IMR-90 (cell line): ENCODE data around the gene ADCYAP1. TPM values are rescaled to one million over a fixed set of nuclear protein-coding genes. Genes with fewer than 3 reads are reported as not detected.

Experiments used
- ATAC-seq: fragments of 200-7000 bp; cut with Tn5 transposase; 2 replicates; pipeline ENCODE4 v1.9.1; 2020; ENCODE audit warnings: low read depth, mild to moderate bottlenecking, moderate library complexity
- BruUV-seq: library from RNA; stranded (reverse); fragments of 400-500 nt; replicated peaks from 2 replicates; lab custom pipeline; 2021; lab: Mats Ljungman, UMichigan
- CTCF ChIA-PET: fragments of 300-600 bp; formaldehyde crosslinking; extraction: SDS; loops from one replicate; lab custom pipeline; 2021; ENCODE audit warnings: antibody characterized with exemption; lab: Yijun Ruan, JAX
- POLR2A ChIA-PET: fragments of 300-600 bp; sonication (Branson Sonifier 250); formaldehyde crosslinking; loops from one replicate; lab custom pipeline; 2022; ENCODE audit warnings: antibody characterized with exemption; ENCODE audit not compliant: unreplicated experiment; lab: Charles Lee
- DNase-seq: peaks from one replicate; pipeline ENCODE4 v3.0.0; 2013
- H2AFZ ChIP-seq: replicated peaks from 2 replicates; pipeline ENCODE3; 2013; ENCODE audit warnings: low read length, mild to moderate bottlenecking; ENCODE audit not compliant: poor library complexity
- H2AK5ac ChIP-seq: 2 replicates; pipeline ENCODE4 v1.6.1; 2013; ENCODE audit warnings: low read depth, low read length, inconsistent platforms
- H2AK9ac ChIP-seq: replicated peaks from 2 replicates; pipeline ENCODE3; 2013; ENCODE audit warnings: mild to moderate bottlenecking, low read depth, low read length, moderate library complexity; ENCODE audit not compliant: poor library complexity
- H2BK120ac ChIP-seq: 2 replicates; pipeline ENCODE4 v1.6.1; 2013; ENCODE audit warnings: low read depth, low read length, inconsistent platforms
- H2BK15ac ChIP-seq: 3 replicates; pipeline ENCODE4 v1.6.1; 2013; ENCODE audit warnings: low read depth, low read length, inconsistent platforms
- H2BK20ac ChIP-seq: 2 replicates; pipeline ENCODE4 v1.6.1; 2013; ENCODE audit warnings: low read depth, mild to moderate bottlenecking, inconsistent platforms, low read length, moderate library complexity
- H2BK5ac ChIP-seq: 2 replicates; pipeline ENCODE4 v1.6.1; 2013; ENCODE audit warnings: mild to moderate bottlenecking, low read depth, low read length, inconsistent platforms; ENCODE audit not compliant: poor library complexity, severe bottlenecking
- H3K14ac ChIP-seq: replicated peaks from 2 replicates; pipeline ENCODE4 v1.6.1; 2013; ENCODE audit warnings: low read depth, low read length, inconsistent platforms
- H3K18ac ChIP-seq: 2 replicates; pipeline ENCODE4 v1.6.1; 2013; ENCODE audit warnings: low read depth, low read length, control low read depth
- H3K23ac ChIP-seq: 2 replicates; pipeline ENCODE4 v1.6.1; 2013; ENCODE audit warnings: low read depth, low read length, inconsistent platforms
- H3K27ac ChIP-seq: 2 replicates; pipeline ENCODE4 v1.5.1; 2013; ENCODE audit warnings: mild to moderate bottlenecking, control low read depth, low read length; ENCODE audit not compliant: insufficient read depth
- H3K27me3 ChIP-seq: 2 replicates; pipeline ENCODE4 v1.6.1; 2013; ENCODE audit warnings: low read length; ENCODE audit not compliant: control insufficient read depth, insufficient read depth
- H3K36me3 ChIP-seq: 2 replicates; pipeline ENCODE4 v1.6.1; 2013; ENCODE audit warnings: low read length, mixed read lengths; ENCODE audit not compliant: control insufficient read depth, insufficient read depth
- H3K4ac ChIP-seq: 2 replicates; pipeline ENCODE4 v1.6.1; 2013; ENCODE audit warnings: low read depth, low read length, inconsistent platforms
- H3K4me1 ChIP-seq: 2 replicates; pipeline ENCODE4 v1.6.1; 2013; ENCODE audit warnings: low read length, mixed read lengths; ENCODE audit not compliant: control insufficient read depth, insufficient read depth
- H3K4me2 ChIP-seq: 2 replicates; pipeline ENCODE4 v1.6.1; 2013; ENCODE audit warnings: low read depth, mild to moderate bottlenecking, control low read depth, low read length, moderate library complexity
- H3K4me3 ChIP-seq: 2 replicates; pipeline ENCODE4 v1.5.1; 2013; ENCODE audit warnings: low read depth, mild to moderate bottlenecking, control low read depth, low read length, moderate library complexity; ENCODE audit not compliant: insufficient read depth
- H3K56ac ChIP-seq: 2 replicates; pipeline ENCODE4 v1.6.1; 2013; ENCODE audit warnings: low read length, inconsistent platforms; ENCODE audit not compliant: insufficient read depth; ENCODE audit errors: extremely low read depth
- H3K79me1 ChIP-seq, 2 experiments: 2 replicates each; pipeline ENCODE4 v1.6.1; 2013; ENCODE audit warnings: low read length in 2 of 2, inconsistent platforms in 1 of 2, low read depth in 1 of 2
- H3K9ac ChIP-seq: 2 replicates; pipeline ENCODE4 v1.6.1; 2013; ENCODE audit warnings: low read depth, low read length, control low read depth
- H3K9me1 ChIP-seq: 2 replicates; pipeline ENCODE4 v1.6.1; 2013; ENCODE audit warnings: low read length, inconsistent platforms; ENCODE audit not compliant: insufficient read depth
- H3K9me3 ChIP-seq: 2 replicates; pipeline ENCODE4 v1.6.1; 2013; ENCODE audit warnings: low read length; ENCODE audit not compliant: control insufficient read depth, insufficient read depth
- H4K20me1 ChIP-seq: 2 replicates; pipeline ENCODE4 v1.6.1; 2013; ENCODE audit warnings: low read length, inconsistent platforms; ENCODE audit not compliant: insufficient read depth
- H4K5ac ChIP-seq: 2 replicates; pipeline ENCODE4 v1.6.1; 2013; ENCODE audit warnings: mild to moderate bottlenecking, low read depth, low read length, control low read depth
- H4K8ac ChIP-seq, 2 experiments: 2 replicates each; pipeline ENCODE4 v1.6.1; 2013; ENCODE audit warnings: low read depth in 2 of 2, low read length in 2 of 2, control low read depth in 1 of 2, inconsistent platforms in 1 of 2
- H4K91ac ChIP-seq: 2 replicates; pipeline ENCODE4 v1.6.1; 2013; ENCODE audit warnings: low read depth, low read length, inconsistent platforms; ENCODE audit not compliant: insufficient read depth
- MAZ ChIP-seq: IDR thresholded peaks from 2 replicates; pipeline ENCODE4 v1.6.1; 2012; ENCODE audit warnings: low read depth, mild to moderate bottlenecking, low read length, improper control_type of control experiment, moderate library complexity, borderline replicate concordance
- RAD21 ChIP-seq: IDR thresholded peaks from 2 replicates; pipeline ENCODE4 v1.6.1; 2012; ENCODE audit warnings: low read length, improper control_type of control experiment
- RCOR1 ChIP-seq: IDR thresholded peaks from 2 replicates; pipeline ENCODE4 v1.6.1; 2012; ENCODE audit warnings: mild to moderate bottlenecking, low read length, improper control_type of control experiment; ENCODE audit not compliant: insufficient replicate concordance
- SMC3 ChIP-seq: fragments of 150-350 bp; IDR thresholded peaks from 2 replicates; pipeline ENCODE4 v1.6.1; 2016; ENCODE audit warnings: low read depth, mild to moderate bottlenecking, antibody characterized with exemption, low read length, moderate library complexity
- WGBS, 2 experiments: methylation state at CpG; one replicate each; pipeline versions ENCODE4 v1.1.5 to v1.1.7; 2013; ENCODE audit warnings: missing lambda C conversion rate in 2 of 2; ENCODE audit not compliant: insufficient read length in 1 of 2; ENCODE audit errors: extremely low coverage in 2 of 2; 5-methylcytosine and 5-hydroxymethylcytosine counted together
- dilution Hi-C: fragments of 300-500 bp; cut with HindIII; formaldehyde crosslinking; loops from one replicate; pipeline ENCODE4 v1.14.3; 2018; ENCODE audit warnings: low sequenced_read_pairs; ENCODE audit not compliant: unreplicated experiment
- in situ Hi-C: fragments of 300-500 bp; cut with MboI; formaldehyde crosslinking; loops from 3 replicates; pipeline ENCODE4 v1.14.3; 2019; ENCODE audit warnings: low sequenced_read_pairs, inconsistent platforms, mixed read lengths
- intact Hi-C: fragments of 100-400 bp; cut with micrococcal nuclease; formaldehyde crosslinking; loops from 2 replicates; pipeline ENCODE4 v1.10.0; 2022
- polyA plus RNA-seq, 3 experiments: library from polyadenylated mRNA; depleted of rRNA; stranded (reverse); fragments of >200 nt; gene quantifications; 2 replicates each; pipeline ENCODE4 v1.2.3, GENCODE V29; 2012; ENCODE audit warnings: low replicate concordance in 1 of 3
- total RNA-seq: library from RNA; depleted of rRNA; stranded (reverse); fragments of >200 nt; gene quantifications from 2 replicates; pipeline ENCODE4 v1.2.3, GENCODE V29; 2012
- TF ChIP-seq, protein P1 (sequence below): conservative IDR thresholded peaks from 2 replicates; pipeline ENCODE4 v1.5.1; 2012; ENCODE audit warnings: mild to moderate bottlenecking, low read depth, low read length, improper control_type of control experiment
- TF ChIP-seq, protein P2 (sequence below): fragments of 150-350 bp; IDR thresholded peaks from 2 replicates; pipeline ENCODE4 v1.6.1; 2016; ENCODE audit warnings: low read depth, mild to moderate bottlenecking, low read length, moderate library complexity, borderline replicate concordance

ADCYAP1 gene
- total and polyA plus RNA-seq, 2 of the 4 experiments (the other 2 are of a cell fraction) = not detected

DNA sequence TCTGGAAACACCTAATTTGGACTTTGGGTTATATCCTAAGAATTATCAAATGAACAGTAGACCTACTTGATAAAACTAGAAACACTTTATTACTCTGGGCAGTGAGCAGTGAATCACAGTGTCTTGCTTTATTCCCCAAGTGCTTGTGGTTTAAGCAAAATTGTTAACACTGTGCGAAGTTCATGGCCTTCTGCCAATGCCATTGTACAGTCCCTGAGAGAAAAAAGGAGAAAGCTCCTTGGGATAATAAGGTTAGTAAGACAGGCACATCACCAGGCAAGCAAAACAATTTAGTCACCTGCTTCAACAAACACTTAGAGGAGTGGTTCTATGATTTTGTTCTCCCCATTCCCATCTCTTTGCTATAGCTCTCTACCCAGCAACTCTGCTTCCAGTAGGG lies 39.8 kb downstream of the ADCYAP1 start:
- H3K9me1 ChIP-seq = no peaks in the 10 kb centered on the region
- no peaks in the 10 kb centered on the region for H3K27me3 ChIP-seq
- H3K36me3 ChIP-seq = no peaks in the 10 kb centered on the region
- H3K9me3 ChIP-seq = no peaks in the 10 kb centered on the region
- CTCF ChIA-PET = interaction anchor here (0.9 to 2.3 kb wide), 3 partner anchors 11 to 17 kb away, joined by 3 to 9 read pairs (median 3); no protein-coding TSS in a partner anchor
- H3K9ac ChIP-seq = no peak overlapping the region
- H2BK20ac ChIP-seq = no peak overlapping the region
- H2AK5ac ChIP-seq = no peak overlapping the region
- no TSS peak for BruUV-seq
- H2AFZ ChIP-seq = no peak overlapping the region
- H4K8ac ChIP-seq = no peak overlapping the region
- no peak overlapping the region for H3K27ac ChIP-seq
- no peak for ATAC-seq
- H2BK5ac ChIP-seq = no peak overlapping the region
- POLR2A ChIA-PET = interaction anchor here (0.5 kb wide), 1 partner anchor 18 kb away, joined by 3 read pairs; no protein-coding TSS in a partner anchor
- no peak overlapping the region for H3K4ac ChIP-seq
- H3K4me1 ChIP-seq = no peaks in the 10 kb centered on the region
- no peak overlapping the region for H3K4me3 ChIP-seq
- no peak overlapping the region for H3K18ac ChIP-seq
- H3K14ac ChIP-seq = no peak overlapping the region
- no CpG with 5 or more reads among the region's 1 CpG for WGBS, 2 experiments
- H2BK120ac ChIP-seq = no peak overlapping the region
- H2AK9ac ChIP-seq = no peak overlapping the region
- H3K56ac ChIP-seq = no peak overlapping the region
- peak; percentile 3 for DNase-seq
- H4K91ac ChIP-seq = no peak overlapping the region
- intact Hi-C loops (no loop called here), dilution Hi-C loops (no loop called here), in situ Hi-C loops (no loop called here)
- H4K5ac ChIP-seq = no peak overlapping the region
- H3K79me1 ChIP-seq = no peaks in the 10 kb centered on the region
- no peak overlapping the region for H3K23ac ChIP-seq
- no peak overlapping the region for H2BK15ac ChIP-seq
- no peaks in the 10 kb centered on the region for H4K20me1 ChIP-seq
- TF ChIP-seq, protein P1, sequence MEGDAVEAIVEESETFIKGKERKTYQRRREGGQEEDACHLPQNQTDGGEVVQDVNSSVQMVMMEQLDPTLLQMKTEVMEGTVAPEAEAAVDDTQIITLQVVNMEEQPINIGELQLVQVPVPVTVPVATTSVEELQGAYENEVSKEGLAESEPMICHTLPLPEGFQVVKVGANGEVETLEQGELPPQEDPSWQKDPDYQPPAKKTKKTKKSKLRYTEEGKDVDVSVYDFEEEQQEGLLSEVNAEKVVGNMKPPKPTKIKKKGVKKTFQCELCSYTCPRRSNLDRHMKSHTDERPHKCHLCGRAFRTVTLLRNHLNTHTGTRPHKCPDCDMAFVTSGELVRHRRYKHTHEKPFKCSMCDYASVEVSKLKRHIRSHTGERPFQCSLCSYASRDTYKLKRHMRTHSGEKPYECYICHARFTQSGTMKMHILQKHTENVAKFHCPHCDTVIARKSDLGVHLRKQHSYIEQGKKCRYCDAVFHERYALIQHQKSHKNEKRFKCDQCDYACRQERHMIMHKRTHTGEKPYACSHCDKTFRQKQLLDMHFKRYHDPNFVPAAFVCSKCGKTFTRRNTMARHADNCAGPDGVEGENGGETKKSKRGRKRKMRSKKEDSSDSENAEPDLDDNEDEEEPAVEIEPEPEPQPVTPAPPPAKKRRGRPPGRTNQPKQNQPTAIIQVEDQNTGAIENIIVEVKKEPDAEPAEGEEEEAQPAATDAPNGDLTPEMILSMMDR = no peak
- TF ChIP-seq RAD21 (no peak), RCOR1 (no peak), MAZ (no peak), SMC3 (no peak)
- TF ChIP-seq, protein P2, sequence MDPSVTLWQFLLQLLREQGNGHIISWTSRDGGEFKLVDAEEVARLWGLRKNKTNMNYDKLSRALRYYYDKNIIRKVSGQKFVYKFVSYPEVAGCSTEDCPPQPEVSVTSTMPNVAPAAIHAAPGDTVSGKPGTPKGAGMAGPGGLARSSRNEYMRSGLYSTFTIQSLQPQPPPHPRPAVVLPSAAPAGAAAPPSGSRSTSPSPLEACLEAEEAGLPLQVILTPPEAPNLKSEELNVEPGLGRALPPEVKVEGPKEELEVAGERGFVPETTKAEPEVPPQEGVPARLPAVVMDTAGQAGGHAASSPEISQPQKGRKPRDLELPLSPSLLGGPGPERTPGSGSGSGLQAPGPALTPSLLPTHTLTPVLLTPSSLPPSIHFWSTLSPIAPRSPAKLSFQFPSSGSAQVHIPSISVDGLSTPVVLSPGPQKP = no peak
- H3K4me2 ChIP-seq = no peak overlapping the region
